Fibroblast of skin of abdomen (primary cell): ENCODE data around the gene DUSP14.
"Not testable (repeated sequence)": the region's sequence is repeated elsewhere in the genome, so short reads cannot be mapped to it uniquely, and the experiment has no call there.

Experiments
- DNase-seq: peaks from one replicate; pipeline ENCODE4 v3.0.0-alpha.2; 2013

The DUSP14 gene

DNA sequence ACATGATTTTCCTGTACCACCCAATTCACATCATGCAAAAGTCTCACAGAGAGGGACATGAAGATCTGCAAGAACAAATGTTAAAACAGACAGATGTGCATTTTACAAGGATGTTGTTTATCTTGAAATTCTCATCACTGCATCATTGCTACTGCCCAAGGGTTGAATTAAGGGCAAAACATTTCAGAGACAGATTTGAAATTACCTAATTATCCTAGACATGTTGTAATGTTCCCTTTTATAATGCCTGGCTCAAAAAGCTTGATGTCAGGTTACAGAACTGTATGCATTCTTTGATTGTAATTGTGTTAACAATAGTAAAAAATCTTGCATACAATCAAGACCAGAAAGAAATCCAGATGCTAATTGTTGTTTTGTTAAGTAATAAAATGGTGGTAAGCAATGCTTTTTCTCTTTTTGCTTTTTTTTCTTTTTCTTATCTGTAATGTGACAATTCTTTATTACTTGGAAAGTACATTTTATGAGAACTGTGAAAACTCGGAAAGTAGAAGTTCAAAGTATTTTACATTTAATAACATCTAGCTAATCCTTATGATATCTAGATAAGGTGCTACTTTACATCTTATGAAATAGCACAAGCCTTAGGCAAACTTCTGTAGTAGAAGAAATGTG is 3.6 kb upstream of the DUSP14 start:
- DNase-seq = no peak

DNA sequence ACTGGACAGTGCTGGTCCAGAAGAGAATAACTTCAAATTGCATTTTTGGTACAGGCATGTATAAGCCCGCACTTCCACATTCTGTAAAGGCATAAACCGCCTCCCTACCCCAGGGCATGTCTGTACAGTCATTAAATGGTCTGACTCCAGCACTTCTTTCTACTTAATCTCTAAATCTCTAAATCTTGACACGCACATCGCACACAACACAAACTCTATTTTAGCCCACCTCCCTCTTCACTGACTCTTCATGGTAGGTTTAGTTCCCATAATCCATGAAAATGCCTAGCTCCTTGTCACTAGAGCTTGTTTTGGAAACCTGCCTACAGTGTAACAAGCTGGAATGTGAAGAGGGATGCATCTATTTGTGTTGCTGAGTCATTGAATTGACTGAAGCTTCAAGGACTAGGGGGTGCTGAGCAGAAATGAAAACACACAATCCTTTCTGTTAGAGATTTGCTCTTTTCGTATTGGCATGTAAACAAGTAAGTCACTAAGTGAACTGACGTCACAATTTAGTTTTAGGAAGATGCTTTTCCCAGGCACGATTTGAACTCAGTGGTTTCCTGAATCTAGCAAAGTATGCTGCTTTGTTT is 1.6 kb upstream of the DUSP14 start:
- DNase-seq = peak; percentile 96

DNA sequence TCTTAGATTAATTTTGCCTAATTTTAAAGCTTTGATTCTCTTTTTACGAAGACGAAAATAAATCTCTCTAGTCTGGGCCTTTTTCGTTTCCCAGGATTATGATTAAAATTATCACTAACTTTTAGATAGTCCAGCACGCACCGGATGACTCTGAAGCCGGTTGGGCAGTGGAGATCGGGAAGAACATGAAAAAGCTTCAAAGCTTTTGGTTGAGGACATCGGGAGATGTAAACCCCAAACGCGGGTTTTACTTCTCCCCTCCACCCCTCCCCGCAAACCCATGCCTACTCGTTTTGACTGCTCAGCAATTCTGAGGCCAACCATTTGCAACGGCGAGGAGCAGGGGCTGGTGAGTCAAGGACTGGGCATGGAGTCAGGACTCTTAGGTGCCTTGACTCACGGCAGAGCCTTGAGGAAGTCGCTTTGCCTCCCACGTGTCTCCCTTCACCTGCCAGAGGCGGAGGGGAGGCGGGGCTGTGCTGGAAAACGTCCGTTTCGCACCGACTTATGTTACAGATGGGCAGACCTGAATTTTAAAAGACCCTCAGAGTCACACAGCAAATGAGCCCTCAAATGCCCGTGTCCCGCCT is 989 bp upstream of the DUSP14 start:
- DNase-seq = peak; percentile 93

DNA sequence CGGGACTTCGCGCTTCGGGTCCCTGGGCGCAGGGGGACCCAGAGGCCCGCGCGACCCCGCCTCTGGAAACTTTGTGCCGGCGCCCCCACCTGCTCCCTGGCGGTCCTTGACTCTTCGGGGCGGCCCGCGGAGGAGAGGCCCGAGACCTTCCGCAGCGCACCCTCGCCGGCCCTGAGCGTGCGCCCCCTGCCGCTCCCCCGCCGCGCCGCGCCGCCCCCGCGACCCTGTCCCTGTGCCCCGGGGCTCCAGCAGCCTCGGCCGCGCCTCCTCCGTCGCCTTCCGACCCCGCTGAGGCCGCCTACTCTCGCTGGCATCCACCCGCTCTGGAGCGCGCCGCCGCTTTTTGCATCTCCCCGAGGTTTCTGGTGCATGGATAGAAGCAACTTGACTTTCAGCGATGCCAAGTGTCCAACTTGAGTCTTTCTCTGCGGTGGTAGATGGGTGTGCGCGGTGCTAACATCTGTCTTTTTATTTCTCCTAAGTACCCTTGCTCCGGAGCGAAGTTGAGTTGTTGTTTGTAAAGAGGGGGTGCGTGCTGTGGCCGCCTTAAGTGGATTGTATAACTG is 414 bp downstream of the DUSP14 start:
- peak; percentile 51 for DNase-seq

DNA sequence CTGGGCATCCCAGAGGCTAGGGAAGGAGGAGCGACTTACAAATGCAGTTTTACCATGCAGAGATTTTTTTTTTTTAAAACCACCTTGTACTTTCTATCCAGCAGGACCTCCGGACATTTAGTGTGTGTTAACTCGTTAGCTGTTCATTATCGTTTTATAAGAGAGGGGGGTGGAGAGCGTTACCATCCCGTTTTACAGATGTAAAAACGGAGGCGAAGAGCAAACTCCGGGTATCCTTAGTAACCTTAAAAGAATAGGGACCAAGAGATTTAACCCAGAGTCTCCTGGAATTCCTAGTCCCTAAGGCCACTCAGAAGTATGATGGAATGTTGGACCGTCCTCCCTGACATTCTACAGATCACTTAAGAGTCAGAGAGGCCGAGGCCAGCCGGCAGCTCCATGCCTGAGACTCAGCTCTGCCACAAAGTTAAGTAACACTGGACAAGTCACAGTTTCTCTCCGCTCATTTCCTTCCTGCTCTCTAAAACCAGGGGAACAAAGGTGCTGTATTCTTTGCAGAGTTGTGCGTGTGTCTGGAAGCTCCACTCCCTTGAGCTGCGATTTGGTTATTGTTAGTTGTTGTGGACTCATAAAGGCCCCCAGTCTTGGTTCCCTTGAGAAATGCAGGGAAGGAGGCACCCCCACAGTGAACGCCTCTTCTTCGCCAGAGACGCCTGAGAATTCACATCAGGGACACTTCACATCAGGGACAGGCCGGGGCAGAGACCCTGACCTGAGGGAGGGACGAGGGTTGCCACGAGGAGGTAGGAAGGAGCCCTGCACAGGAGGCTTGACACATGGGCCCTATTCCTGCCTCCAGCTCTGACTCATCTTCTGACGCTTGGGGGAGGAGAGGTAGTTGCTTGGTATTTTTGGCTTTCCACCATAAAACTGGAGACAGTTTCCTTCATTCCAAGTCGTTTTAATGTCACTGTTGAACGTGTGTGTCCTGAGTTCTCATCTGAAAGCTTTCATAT is 1.2 kb downstream of the DUSP14 start:
- peak; percentile 88 for DNase-seq

DNA sequence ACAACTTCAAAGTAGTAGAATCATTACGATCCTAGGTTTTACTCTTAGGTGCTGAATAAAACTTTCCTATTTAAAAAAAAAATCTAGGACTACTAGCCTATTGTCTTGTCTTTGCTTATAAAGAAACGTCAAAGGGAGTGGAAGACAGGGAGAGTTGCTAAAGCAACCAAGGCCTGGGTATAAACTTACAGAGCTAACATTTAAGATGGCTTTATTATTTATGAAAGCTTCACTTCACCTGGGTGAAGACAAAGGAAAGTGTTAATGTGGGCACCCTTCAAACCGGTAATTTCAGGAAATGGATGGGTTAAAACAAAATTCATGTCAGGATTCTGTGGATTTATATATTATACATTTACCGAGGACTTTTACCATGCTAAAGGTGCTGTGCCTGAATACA is 2.5 kb downstream of the DUSP14 start:
- no peak for DNase-seq

DNA sequence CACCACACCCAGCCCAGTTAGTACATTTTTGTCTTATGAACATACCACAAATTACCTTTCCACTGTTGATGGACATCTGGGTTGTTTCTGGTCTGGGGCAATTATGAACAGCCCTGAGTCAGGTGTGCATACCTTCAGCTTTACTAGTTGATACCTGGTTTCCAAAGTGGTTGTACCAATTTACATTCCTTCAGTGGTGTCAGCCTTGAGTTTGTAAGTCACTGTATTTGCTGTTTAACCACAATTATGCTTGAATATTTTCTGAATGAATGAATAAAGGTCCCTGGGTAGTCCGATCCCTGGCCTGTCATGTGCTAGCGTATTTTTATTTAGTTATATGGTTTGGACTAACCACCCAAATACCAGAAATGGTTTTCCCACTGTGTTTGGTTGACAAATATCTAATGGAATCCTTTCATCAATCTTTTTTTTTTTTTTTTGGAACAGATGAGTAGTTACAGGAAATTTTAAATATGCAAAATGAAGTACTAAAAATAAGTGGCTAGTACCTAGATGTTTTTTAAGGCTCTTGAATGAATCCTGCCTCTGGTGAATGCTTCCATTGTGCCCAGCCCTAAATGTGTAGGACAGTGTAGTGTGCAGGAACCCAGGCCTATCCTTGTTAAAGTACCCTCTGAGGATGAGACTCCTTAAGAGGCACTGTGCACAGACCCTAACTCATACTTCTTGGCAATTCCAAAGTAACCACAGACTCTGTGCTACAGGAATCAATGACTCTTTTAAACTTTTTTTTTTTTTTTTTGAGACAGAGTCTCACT is 3.7 kb downstream of the DUSP14 start:
- DNase-seq = peak; percentile 97

DNA sequence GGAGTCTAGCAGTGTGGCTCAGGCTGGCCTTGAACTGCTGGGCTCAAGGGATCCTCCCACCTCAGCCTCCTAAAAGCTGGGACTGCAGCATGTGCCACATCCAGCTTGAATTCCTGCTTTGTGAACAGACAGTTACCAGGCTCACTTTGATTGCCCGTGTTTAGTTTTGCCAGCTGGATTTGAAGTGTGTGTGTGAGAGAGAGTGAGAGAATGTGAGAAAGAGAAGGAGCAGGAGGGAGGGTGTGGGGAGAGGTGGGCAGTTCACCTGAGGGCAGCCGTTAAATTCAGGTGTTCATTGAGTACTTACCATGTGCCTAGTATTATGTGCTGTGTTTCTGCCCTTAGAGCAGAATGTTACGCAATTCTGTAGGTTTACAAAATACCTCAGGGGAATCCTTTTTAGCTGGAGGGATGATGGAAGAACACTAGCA is 4.7 kb downstream of the DUSP14 start:
- DNase-seq = no peak

DNA sequence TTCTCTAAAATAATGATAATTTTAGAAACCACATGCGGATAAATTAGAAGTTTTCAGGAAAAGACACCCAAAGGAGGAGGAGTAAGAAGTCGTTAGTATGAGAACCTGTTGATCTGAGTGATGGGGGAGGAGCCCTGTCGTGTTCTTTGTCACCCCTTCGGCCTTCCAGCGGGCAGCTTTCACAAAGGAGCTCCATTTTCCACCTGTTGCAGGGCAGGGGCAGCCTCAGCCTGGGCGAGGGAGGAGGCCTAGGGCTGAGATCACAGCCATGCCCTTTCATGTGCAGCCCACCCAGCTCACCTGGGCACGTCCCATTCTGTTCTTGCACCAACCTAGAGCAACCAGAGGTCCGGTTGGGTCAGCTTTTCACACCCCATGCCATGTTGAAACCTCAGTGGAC is 5.3 kb downstream of the DUSP14 start:
- no peak for DNase-seq

DNA sequence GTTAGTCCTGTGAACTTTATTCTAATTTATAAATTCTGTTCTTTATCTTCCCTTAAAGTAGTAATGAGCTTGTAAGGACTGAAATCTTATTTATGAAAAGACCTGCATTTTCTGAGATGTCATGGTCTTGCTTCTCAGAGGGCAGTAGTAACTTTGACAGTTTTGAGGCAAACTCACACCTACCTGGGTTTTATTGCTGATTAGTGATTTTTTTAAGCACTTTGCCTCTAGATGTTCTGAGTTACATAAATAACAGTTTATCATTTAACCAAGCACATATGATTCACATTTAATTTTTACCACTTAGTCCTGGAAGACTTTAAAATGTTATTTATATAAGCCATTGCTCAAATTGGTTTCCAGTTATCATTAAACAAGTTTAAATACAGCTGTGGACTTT is 10.7 kb downstream of the DUSP14 start:
- DNase-seq = no peak

DNA sequence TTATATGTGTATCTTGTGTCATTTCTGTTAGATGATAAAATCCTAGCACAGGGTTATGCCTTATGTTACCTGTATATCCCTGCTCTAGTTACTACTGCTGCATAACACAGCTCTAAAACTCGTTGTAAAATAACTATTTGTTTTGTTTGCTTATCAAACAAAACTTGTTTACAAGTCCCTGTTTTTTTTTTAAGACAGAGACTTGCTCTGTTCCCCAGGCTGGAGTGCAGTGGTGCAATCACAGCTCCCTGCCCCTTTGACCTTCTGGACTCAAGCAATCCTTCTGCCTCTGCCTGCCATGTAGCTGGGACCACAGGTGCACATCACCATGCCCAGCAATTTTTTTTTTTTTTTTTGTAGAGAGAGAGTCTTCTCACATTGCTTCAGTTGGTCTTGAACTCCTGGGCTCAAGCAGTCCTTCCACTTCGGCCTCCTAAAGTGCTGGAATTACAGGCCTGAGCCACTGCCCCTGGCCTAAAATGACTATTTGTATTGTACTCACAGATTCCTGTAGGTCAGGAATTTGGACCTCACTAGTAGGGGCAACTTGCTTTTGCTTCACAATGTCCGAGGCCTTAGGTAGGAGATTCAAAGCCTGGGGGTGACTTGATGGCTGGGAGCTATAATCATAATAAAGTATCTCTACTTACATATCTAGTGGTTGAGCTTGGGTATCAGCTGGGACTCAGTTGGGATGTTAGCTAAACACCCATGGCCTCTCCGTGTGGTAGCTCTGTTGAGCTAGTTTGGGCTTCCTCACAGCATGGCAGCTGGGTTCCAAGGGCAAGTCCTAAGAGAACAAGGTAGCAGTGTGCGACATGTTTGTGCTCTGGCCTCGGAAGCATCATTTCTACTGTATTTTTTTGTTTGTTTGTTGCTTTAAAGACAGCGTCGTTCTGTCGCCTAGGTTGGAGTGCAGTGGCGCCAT is 12.6 kb downstream of the DUSP14 start:
- DNase-seq = no peak

DNA sequence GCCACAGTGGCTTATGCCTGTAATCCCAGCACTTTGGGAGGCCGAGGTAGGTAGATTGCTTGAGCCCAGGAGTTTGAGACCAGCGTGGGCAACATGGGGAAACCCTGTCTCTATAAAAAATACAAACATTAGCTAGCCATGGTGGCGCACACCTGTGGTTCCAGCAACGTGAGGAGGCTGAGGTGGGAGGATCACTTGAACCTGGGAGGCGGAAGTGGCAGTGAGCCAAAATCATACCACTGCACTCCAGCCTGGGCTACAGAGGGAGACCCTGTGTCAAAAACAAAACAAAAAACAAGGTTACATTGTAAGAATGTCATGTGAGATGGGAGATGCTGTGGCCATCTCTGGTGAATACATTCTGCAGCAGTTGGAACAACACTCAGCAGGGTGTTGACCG is 13.5 kb downstream of the DUSP14 start:
- DNase-seq = no peak

DNA sequence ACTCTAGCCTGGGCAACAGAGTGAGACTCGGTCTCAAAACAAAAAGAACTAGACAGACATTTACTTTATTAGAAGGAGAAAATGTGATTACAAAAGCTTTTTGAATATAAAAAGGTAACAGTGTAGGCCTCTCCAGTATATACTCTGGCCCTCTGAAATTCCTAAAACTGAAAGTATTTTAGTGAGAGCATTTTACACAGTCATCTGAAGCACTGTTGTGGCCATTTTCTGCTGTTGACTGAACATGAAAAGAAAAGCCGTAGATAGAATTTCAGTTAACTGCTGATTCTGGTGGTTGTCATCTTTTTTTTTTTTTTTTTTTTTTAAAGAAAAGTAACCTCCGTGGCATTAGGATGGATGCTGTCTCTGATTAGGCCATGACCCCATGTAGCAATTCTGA is 15.6 kb downstream of the DUSP14 start:
- DNase-seq = no peak

DNA sequence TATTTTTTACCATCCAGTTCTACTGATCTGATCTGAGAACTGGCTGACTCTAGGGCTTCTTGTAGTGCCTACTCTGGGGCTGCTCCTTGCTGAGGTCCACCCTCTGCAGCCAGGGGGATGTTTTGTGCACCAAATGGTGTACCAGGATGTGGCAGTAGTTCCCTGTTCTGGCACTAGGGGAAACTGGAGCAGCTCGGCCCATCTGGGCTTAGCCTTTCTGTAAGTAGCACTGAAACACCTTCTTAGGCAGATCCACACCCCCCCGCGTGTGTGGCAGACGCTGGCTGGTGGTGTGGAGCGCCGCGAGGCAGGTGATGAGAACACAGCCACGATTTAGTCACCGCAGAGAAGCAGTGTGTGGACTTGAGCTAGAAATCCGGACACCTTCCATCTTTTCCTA is 17.0 kb downstream of the DUSP14 start:
- DNase-seq = no peak

DNA sequence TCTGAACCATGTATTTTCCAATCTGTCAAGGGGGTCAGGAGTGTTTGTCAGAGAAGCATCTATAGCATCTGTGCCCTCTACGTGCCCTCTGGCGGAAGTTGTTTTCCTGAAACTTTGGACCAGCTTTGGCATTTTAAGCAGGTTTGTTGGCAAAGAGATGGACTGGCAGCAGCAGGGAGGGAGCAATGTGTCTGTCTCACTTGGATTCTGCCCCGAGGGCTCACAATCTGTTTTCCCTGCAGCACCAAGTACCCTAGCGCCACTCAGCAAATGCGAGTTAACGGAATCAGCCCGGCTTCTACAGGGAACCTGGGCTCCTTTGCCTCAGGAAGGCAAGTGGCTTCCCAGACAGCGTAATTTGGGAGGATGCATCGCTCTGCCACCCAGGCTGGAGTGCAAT is 17.4 kb downstream of the DUSP14 start:
- DNase-seq = no peak

DNA sequence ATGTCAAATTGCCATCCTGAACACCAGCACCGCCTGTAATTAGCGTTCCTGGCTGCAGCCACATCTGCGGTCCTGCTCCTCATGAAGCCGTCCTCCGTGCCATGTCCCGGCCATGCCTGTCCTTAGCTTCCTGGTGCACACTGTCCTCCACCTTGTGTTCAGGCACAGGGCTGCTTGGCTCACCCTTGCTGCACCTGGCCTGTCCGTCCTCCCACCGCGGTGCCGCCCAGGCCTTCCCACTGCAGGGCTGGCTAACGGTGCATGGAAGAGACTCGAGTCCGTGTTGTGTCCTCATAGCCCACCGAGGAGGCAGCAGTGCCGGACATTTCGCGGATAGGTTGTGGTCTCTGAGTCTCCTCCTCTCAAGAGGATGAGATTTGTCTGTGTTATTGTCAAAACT is 20.4 kb downstream of the DUSP14 start:
- DNase-seq = no peak

DNA sequence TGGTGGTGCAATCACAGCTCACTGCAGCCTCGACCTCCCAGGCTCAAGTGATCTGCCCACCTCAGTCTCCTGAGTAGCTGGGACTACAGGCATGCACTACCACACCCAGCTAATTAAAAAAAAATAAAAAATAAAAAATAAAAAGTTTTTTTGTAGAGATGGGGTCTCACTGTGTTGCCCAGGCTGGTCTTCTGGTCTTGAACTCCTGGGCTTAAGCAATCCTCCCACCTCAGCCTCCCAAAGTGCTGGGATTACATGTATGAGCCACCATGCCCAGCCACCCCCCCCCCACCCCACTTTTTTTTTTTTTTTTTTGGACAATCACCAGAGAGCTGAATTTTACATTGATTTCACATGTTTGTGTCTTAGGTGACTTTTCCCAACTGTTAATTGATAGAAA is 22.0 kb downstream of the DUSP14 start:
- not testable (repeated sequence) for DNase-seq

DNA sequence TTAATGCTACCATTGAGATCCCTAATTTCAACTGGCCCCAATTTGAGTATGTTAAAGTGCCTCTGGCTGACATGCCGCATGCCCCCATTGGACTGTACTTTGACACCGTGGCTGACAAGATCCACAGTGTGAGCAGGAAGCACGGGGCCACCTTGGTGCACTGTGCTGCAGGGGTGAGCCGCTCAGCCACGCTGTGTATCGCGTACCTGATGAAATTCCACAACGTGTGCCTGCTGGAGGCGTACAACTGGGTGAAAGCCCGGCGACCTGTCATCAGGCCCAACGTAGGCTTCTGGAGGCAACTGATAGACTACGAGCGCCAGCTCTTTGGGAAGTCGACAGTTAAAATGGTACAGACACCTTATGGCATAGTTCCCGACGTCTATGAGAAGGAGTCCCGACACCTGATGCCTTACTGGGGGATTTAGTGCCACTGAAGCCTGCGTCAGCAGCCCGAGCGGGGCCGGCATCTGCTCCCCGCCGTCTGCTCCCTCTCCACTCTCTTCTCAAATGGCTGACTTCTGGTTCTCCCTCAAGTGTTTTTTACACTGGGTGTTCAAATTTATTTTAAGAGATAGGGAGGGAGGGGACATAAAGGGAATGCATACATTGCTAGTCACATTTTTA is 22.9 kb downstream of the DUSP14 start:
- no peak for DNase-seq

DNA sequence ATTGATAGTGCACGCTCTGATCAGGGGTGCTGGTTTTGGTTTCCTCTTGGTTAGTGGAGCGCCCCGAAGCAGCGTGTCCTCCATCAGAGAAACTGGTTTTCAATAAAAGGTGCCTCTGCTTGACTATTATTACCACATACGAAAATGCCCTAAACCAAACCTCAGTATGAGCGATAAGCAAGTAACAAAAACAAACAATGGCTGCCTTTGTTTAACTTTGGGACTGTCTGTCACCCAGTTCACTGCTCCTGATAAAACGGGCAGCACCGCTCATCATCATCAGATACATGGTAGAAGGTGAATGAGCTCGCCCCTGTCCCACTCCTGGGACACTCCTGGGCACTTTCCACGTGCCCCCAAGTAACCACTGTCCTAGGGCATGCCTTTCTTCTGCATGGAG is 24.0 kb downstream of the DUSP14 start:
- DNase-seq = no peak

DNA sequence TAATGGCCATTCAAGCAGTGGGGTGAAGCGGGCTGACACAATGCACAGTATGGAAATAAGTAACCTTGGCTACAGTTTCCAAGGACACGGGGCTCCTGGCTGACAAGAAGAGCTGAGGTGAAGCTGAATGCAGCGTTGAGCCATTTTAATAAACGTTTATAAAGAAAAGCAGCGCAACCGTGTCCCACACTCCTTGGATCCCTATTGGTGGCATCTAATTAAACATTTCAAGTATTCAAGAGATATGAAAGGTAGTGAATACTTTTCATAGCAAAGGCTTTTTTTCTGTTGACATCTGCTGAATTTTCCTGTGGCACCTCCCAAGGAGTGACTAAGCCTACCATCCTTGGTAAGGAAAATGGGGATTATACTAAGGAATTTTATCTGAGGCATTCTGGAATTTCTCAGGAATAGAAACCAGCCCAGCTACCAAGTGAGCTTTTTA is 26.5 kb downstream of the DUSP14 start:
- peak; percentile 65 for DNase-seq
